ENCODE results near the gene GALNT12.

The GALNT12 gene

GRCh38 chr9:98795295-98795955 is 12.0 kb upstream of the GALNT12 start:
- peaks cover 28% of the 10 kb centered on the region for H3K4me1 ChIP-seq (ENCODE audit: control insufficient read depth, insufficient read depth, low read length)
- H3K27me3 ChIP-seq (ENCODE audit: control insufficient read depth, insufficient read depth, low read length): peaks cover 7% of the 10 kb centered on the region
- peak overlapping the region; percentile 89 for H3K4me3 ChIP-seq (ENCODE audit: low read length)
- peak overlapping the region; percentile 86 for H3K9ac ChIP-seq (ENCODE audit: low read depth, low read length)
- H3K9me3 ChIP-seq (replicated peaks; ENCODE audit: low read length): no peaks in the 10 kb centered on the region
- H3K36me3 ChIP-seq (ENCODE audit: insufficient read depth, low read length): no peaks in the 10 kb centered on the region
- H3K4me2 ChIP-seq (ENCODE audit: low read length): peak overlapping the region; percentile 98

GRCh38 chr9:98795970-98796363 is 11.5 kb upstream of the GALNT12 start:
- H3K36me3 ChIP-seq (ENCODE audit: insufficient read depth, low read length): no peaks in the 10 kb centered on the region
- H3K4me1 ChIP-seq (ENCODE audit: control insufficient read depth, insufficient read depth, low read length): peaks cover 23% of the 10 kb centered on the region
- H3K4me2 ChIP-seq (ENCODE audit: low read length): peak overlapping the region; percentile 98
- H3K27me3 ChIP-seq (ENCODE audit: control insufficient read depth, insufficient read depth, low read length): peaks cover 7% of the 10 kb centered on the region
- no peaks in the 10 kb centered on the region for H3K9me3 ChIP-seq (replicated peaks; ENCODE audit: low read length)
- peak overlapping the region; percentile 86 for H3K9ac ChIP-seq (ENCODE audit: low read depth, low read length)
- peak overlapping the region; percentile 89 for H3K4me3 ChIP-seq (ENCODE audit: low read length)

DNA sequence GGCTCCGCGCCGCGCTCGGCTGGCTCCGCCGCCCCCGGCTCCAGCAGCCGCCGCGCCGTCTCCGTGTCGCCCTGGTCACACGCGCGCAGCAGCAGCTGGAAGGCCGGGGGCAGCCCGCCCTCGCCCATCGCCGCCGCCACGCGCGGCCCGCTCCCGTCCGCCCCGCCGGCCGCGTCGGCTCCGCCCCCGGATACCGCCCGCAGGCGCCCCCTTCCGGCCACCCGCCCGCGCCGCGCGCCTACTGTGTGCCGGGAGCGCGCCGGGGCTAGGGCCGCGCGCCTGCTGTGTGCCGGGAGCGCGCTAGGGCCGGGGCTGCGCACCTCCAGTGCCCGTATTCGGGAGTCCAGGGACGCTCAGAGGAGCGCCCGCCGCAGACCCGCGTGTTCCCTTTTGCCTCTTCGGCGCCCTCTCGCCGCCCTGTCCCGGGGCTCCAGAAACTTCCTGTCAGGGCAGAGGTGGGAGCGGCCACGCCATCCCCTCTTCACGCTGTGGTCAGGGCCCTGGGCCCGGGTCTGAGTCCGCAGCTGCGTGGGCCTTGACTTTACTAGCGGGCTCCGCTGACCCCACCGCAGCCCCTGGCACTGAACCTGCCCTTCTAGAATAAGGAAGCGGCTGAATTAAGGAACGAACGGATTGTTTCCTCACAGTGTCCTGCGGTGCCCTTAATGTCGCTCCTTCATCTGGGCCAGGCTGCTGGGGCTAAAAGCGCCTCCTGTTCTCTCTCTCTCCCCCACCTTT is 10.9 kb upstream of the GALNT12 start, which contains the start of gene ANKS6:
Gene ANKS6 (minus strand): TSS at position 192 of the 738 bp plus-strand sequence. CDS start 64 bp downstream, at position 128.
- H3K4me3 ChIP-seq (ENCODE audit: low read length): peak within 1 kb of the TSS; percentile 89
- peak within 1 kb of the TSS; percentile 98 for H3K4me2 ChIP-seq (ENCODE audit: low read length)
- H3K36me3 ChIP-seq (ENCODE audit: insufficient read depth, low read length): no peaks in the 10 kb centered on the region
- peak within 1 kb of the TSS; percentile 86 for H3K9ac ChIP-seq (ENCODE audit: low read depth, low read length)
- H3K9me3 ChIP-seq (replicated peaks; ENCODE audit: low read length): no peaks in the 10 kb centered on the region
- H3K27me3 ChIP-seq (ENCODE audit: control insufficient read depth, insufficient read depth, low read length): peaks cover 7% of the 10 kb centered on the region
- peaks cover 19% of the 10 kb centered on the region for H3K4me1 ChIP-seq (ENCODE audit: control insufficient read depth, insufficient read depth, low read length)

- Histone ChIP-seq H3K4me2 (ENCODE audit: low read length) (no peak overlapping the region), H3K4me3 (ENCODE audit: low read length) (no peak overlapping the region), H3K9ac (ENCODE audit: low read depth, low read length) (no peak overlapping the region), H3K9me3 (replicated peaks; ENCODE audit: low read length) (no peaks in the 10 kb centered on the region), H3K4me1 (ENCODE audit: control insufficient read depth, insufficient read depth, low read length) (peaks cover 17% of the 10 kb centered on the region), H3K36me3 (ENCODE audit: insufficient read depth, low read length) (no peaks in the 10 kb centered on the region), H3K27me3 (ENCODE audit: control insufficient read depth, insufficient read depth, low read length) (peaks cover 15% of the 10 kb centered on the region)
Observed at GRCh38 chr9:98797491-98797890, 10.0 kb upstream of the GALNT12 start.

GRCh38 chr9:98798254-98798653 is 9.2 kb upstream of the GALNT12 start:
- Histone ChIP-seq H3K4me3 (ENCODE audit: low read length) (no peak overlapping the region), H3K36me3 (ENCODE audit: insufficient read depth, low read length) (no peaks in the 10 kb centered on the region), H3K4me1 (ENCODE audit: control insufficient read depth, insufficient read depth, low read length) (peaks cover 17% of the 10 kb centered on the region), H3K27me3 (ENCODE audit: control insufficient read depth, insufficient read depth, low read length) (peaks cover 18% of the 10 kb centered on the region), H3K9ac (ENCODE audit: low read depth, low read length) (no peak overlapping the region), H3K9me3 (replicated peaks; ENCODE audit: low read length) (no peaks in the 10 kb centered on the region), H3K4me2 (ENCODE audit: low read length) (no peak overlapping the region)

DNA sequence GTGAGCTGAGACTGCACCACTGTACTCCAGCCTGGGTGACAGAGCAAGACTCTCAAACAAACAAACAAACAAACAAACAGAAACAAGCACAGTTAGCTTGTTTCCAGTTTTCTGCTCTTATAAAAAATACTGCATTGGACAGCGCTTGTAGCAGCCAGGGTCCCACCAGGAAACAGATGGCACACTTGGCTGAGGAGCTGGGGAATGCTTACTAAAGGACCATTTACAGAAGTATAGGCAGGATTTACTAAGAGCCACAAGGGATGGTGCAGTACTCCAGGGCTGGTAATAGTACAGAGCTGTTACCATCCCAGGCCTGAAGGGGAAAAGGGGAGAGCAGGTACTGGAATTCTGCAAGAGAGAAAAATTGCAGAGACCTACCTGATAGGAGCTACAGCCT is 5.9 kb upstream of the GALNT12 start:
- Histone ChIP-seq H3K4me3 (ENCODE audit: low read length) (no peak overlapping the region), H3K9me3 (replicated peaks; ENCODE audit: low read length) (no peaks in the 10 kb centered on the region), H3K4me1 (ENCODE audit: control insufficient read depth, insufficient read depth, low read length) (peaks cover 2% of the 10 kb centered on the region), H3K4me2 (ENCODE audit: low read length) (no peak overlapping the region), H3K27me3 (ENCODE audit: control insufficient read depth, insufficient read depth, low read length) (peaks cover 51% of the 10 kb centered on the region), H3K9ac (ENCODE audit: low read depth, low read length) (no peak overlapping the region), H3K36me3 (ENCODE audit: insufficient read depth, low read length) (no peaks in the 10 kb centered on the region)

DNA sequence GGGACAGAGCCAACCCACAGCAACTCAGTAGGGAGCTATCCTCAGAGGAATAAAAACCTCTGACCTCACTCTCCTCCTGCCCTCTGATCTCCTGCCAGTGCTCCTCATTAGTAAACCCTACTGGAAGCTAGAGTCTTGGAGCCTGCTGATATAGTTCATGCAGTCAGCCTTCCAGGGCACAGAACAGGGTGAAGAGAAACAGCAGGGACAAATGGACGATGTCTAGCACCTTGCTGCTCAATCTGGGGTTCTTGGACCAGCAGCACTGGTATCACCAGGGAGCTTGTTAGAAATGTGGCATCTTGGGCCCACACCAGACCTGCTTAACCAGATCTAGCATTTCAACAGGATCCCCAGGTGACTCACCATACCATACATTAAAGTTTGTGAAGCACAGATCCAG is 5.5 kb upstream of the GALNT12 start:
- no peaks in the 10 kb centered on the region for H3K9me3 ChIP-seq (replicated peaks; ENCODE audit: low read length)
- H3K4me1 ChIP-seq (ENCODE audit: control insufficient read depth, insufficient read depth, low read length): no peaks in the 10 kb centered on the region
- H3K36me3 ChIP-seq (ENCODE audit: insufficient read depth, low read length): no peaks in the 10 kb centered on the region
- H3K4me3 ChIP-seq (ENCODE audit: low read length): no peak overlapping the region
- H3K27me3 ChIP-seq (ENCODE audit: control insufficient read depth, insufficient read depth, low read length): peaks cover 55% of the 10 kb centered on the region
- no peak overlapping the region for H3K9ac ChIP-seq (ENCODE audit: low read depth, low read length)
- no peak overlapping the region for H3K4me2 ChIP-seq (ENCODE audit: low read length)

GRCh38 chr9:98804083-98804482 is 3.4 kb upstream of the GALNT12 start:
- Histone ChIP-seq H3K4me1 (ENCODE audit: control insufficient read depth, insufficient read depth, low read length) (peaks cover 6% of the 10 kb centered on the region), H3K27me3 (ENCODE audit: control insufficient read depth, insufficient read depth, low read length) (peaks cover 67% of the 10 kb centered on the region), H3K9me3 (replicated peaks; ENCODE audit: low read length) (no peaks in the 10 kb centered on the region), H3K4me2 (ENCODE audit: low read length) (no peak overlapping the region), H3K9ac (ENCODE audit: low read depth, low read length) (no peak overlapping the region), H3K4me3 (ENCODE audit: low read length) (no peak overlapping the region), H3K36me3 (ENCODE audit: insufficient read depth, low read length) (no peaks in the 10 kb centered on the region)

GRCh38 chr9:98805506-98806272 is 1.8 kb upstream of the GALNT12 start:
- no peaks in the 10 kb centered on the region for H3K9me3 ChIP-seq (replicated peaks; ENCODE audit: low read length)
- H3K4me3 ChIP-seq (ENCODE audit: low read length): no peak overlapping the region
- H3K36me3 ChIP-seq (ENCODE audit: insufficient read depth, low read length): no peaks in the 10 kb centered on the region
- peaks cover 16% of the 10 kb centered on the region for H3K4me1 ChIP-seq (ENCODE audit: control insufficient read depth, insufficient read depth, low read length)
- H3K27me3 ChIP-seq (ENCODE audit: control insufficient read depth, insufficient read depth, low read length): peaks cover 71% of the 10 kb centered on the region
- no peak overlapping the region for H3K4me2 ChIP-seq (ENCODE audit: low read length)
- no peak overlapping the region for H3K9ac ChIP-seq (ENCODE audit: low read depth, low read length)

DNA sequence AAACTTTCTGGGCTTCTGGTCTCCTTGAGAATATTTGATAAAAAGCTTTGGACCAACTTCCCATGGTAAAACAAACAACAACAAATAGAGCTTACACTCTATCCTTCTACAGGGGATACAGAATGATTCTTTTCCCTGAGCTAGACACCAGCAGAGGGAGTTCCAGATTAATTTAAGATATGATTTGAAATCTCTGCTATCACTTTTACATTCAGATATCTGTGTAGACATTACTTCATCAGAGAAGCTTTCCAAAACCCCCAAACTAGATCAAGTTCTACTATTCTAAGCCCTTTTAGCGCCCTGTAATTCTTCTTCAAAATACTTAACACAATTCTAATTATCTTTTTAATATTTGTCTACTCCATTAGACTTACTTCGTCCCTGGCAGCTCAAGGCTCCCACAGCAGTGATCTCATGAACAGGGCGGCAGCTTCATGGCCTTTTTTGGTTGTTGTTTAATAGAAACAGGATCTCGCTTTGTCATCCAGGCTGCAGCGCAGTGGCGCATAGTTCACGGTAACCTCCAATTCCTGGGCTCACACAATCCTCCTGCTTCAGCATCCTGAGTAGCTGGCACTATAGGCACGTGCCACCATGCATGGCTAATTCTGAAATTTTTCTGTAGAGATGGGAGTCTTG is 955 bp upstream of the GALNT12 start:
- Histone ChIP-seq H3K9ac (ENCODE audit: low read depth, low read length) (no peak overlapping the region), H3K4me3 (ENCODE audit: low read length) (no peak overlapping the region), H3K27me3 (ENCODE audit: control insufficient read depth, insufficient read depth, low read length) (peaks cover 71% of the 10 kb centered on the region)

GRCh38 chr9:98807814-98808195 is 335 bp downstream of the GALNT12 start:
- Histone ChIP-seq H3K4me1 (ENCODE audit: control insufficient read depth, insufficient read depth, low read length) (peaks cover 22% of the 10 kb centered on the region), H3K27me3 (ENCODE audit: control insufficient read depth, insufficient read depth, low read length) (peaks cover 62% of the 10 kb centered on the region), H3K36me3 (ENCODE audit: insufficient read depth, low read length) (no peaks in the 10 kb centered on the region), H3K9me3 (replicated peaks; ENCODE audit: low read length) (no peaks in the 10 kb centered on the region), H3K4me2 (ENCODE audit: low read length) (peak overlapping the region; percentile 89), H3K4me3 (ENCODE audit: low read length) (peak overlapping the region; percentile 65), H3K9ac (ENCODE audit: low read depth, low read length) (no peak overlapping the region)

More for the DNA sequence above, 955 bp upstream of the GALNT12 start:
- no peak overlapping the region for H3K4me2 ChIP-seq (ENCODE audit: low read length)
- no peaks in the 10 kb centered on the region for H3K36me3 ChIP-seq (ENCODE audit: insufficient read depth, low read length)
- no peaks in the 10 kb centered on the region for H3K9me3 ChIP-seq (replicated peaks; ENCODE audit: low read length)
- H3K4me1 ChIP-seq (ENCODE audit: control insufficient read depth, insufficient read depth, low read length): peaks cover 22% of the 10 kb centered on the region

All from skeletal muscle satellite cell (primary cell).